ENCODE results near the gene AP1S1.
"Not testable (repeated sequence)": the region's sequence is repeated elsewhere in the genome, so short reads cannot be mapped to it uniquely, and the experiment has no call there.

AP1S1 gene

DNA sequence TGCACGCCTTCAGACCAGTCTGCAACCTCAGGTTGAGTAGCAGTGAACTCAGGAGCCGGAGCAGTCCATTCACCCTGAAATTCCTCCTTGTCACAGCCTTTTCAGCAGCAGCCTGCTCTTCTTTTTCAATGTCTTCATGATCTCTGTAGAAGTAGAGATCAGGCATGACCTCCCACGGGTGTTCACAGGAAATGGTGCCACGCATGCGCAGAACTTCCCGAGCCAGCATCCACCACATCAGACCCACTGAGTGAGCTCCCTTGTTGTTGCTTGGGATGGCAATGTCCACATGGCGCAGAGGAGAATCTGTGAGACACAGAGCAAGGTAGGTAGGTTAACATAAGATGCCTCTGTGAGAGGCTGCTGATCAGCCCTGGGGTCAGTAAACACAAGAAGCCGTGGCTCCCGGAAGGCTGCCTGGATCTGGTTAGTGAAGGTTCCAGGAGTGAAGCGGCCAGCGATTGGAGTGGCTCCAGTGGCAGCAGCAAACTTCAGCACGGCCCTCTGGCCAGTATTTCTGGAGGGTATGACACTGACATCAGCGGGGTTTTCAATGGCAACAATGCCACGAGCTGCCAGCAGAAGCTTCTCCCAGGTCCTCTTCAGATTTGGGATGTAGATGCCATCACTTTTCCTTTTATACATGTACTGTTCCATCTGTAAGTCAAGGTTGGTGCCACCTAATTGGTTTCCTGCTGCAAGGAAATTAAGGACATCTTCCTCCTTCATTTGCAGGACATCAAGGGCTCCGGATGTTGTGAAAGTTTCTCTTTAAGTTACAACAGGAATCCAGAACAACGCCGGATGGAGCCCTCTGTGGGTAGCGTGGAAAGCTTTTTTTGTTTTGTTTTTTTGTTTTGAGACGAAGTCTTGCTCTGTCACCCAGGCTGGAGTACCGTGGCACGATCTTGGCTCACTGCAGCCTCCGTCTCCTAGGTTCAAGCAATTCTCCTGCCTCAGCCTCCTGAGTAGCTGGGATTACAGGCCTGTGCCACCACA lies 49.8 kb downstream of the AP1S1 start:
- DNase-seq = not testable (repeated sequence)

DNA sequence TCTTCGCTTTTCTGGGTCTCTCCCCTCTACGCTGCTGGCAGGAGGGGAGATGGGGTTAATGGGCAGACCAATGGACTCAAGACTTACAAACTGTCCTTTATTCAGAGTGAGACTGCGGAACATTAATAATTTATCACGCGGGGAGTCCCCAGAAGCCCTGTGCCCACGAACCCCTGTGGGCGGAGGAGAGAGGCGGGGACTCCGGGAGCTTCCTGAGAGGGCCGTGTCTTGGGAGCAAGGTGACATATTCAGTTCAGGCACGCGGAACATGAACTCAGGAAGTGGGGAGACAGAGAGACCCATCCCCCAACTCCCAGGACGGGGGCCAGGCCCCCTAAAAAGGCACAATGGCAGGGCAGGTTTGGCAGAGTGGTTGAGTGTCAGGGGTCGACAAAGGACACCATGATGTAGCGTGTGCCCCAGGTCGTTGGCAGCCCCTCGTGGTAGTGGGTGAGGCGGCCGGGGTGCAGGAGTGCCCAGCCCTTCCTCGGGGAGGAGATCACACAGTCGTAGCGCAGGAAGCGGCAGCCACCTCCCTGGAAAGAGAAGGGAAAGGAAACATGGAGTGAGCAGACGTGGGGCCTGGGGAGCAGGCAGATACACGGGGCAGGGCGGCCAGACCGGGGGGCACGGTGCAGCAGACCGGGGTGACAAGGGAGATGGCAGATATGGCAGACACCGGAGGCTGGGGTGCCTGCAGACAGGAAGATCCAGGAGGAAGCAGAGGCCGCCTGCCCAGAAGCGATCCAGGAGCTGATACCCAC lies 51.8 kb downstream of the AP1S1 start:
- no peak for DNase-seq

DNA sequence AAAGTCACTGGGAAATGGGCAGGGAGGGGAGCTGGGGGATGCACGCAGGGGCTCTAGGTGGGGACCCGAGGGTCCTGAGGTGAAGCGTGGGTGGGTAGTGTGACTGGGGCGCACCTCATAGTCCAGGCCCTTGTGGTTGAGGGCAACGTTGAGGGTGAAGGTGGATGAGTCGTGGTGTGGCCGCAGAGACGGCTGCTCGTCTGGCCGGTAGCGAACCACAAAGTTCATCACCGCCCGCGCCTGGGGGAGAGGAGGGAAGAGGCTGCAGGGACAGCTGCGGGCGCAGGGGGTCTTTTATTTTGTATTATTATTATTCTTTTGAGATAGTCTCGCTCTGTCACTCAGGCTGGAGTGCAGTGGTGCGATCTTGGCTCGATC lies 52.4 kb downstream of the AP1S1 start:
- no peak for DNase-seq

DNA sequence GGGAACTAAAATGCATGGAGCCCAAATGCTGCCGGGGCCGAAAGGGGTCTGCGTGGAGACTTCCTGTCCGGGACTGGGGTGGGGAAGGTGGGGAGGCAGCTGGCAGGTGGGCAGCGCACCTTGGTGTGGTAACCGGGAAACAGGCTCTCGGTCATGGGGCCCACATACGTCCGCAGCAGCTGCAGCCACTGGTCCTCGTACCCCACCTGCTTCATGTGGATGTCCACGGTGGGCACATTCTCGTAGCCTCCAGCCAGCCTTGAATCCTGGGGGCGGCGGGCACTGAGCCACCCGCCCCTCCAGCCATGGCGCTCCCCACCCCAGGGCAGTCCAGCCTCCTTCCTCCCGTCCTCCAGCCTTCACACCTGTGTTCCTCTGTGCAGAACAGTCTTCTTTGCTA lies 53.2 kb downstream of the AP1S1 start:
- no peak for DNase-seq

DNA sequence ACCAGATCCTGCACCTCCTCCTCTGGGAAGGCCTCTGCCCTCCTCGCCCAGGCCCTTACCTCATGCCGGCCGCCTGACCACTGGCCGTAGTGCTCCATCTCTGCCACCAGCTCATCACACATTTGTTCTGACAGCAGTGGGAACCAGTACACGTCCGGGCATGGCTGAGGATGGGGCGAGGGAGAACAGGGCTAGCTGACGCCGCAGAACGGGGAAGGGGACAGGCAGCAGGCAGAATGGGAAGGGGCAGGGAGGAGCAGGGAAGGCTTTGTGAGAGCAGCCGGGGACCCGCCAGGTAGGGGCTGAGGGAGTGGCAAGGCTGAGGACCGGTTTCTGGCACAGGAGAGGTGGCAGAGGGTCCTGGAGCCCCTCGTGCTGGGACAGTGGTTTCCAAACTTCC lies 54.5 kb downstream of the AP1S1 start:
- DNase-seq = no peak

DNA sequence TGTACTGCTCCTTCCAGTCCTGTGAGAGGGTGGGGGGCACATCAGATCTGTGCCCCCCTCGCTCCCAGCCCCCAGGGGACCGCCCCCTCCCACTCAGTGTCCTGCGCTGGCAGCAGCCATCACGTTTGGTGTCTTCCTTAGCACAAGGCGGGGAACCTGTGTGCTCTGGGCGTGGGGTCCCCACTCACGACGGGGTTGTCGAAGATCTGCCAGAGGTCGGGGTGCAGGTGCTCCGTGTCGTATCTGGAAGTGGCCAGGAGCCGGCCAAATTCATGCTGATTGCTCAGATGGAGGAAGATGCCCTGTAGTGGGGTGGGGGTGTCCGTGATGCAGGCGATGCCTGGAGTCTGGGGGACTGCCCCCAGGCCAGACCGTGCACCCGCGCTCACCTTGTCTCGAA lies 55.9 kb downstream of the AP1S1 start:
- no peak for DNase-seq

All from NCI-H1417 treated with DMSO at 0.1 percent for 48 hours (cell line).